ENCODE data around the gene LRP2BP. TPM values are rescaled to one million over a fixed set of nuclear protein-coding genes. Genes with fewer than 3 reads are reported as not detected.

LRP2BP gene
- total and polyA plus RNA-seq, 2 experiments from 2014 or later = 0.23 to 0.89 TPM

DNA sequence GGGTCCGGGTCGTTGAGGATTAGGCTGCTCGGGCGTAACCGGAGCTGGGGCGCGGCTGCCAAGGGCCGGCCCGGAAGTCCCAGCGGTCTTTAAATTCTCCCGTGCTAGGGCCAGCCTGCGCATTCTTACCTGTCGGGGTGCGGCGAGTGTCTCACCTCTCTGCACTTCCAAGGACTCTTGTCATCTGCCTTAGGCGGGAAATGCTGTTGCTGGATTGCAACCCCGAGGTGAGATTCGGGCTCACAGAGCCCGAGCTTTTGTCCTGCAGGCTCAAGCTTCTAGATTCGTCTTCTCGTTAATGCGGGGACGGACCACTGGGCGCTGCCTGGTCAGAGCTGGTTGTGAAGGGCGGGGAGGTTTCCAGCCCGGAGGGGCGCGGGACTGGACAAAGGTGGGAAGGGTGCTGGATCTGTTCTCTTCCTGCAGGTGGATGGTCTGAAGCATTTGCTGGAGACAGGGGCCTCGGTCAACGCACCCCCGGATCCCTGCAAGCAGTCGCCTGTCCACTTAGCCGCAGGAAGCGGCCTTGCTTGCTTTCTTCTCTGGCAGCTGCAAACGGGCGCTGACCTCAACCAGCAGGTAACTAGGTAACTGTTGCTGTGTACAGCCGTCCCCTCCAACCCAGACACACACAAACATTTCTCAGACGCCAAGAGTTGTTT is 1.1 kb upstream of the LRP2BP start, which contains the start of gene ANKRD37:
TSS of gene ANKRD37 (plus strand) at position 118 of the 662 bp plus-strand sequence. CDS start at position 201, 83 bp downstream.
- TF ChIP-seq, protein P1, sequence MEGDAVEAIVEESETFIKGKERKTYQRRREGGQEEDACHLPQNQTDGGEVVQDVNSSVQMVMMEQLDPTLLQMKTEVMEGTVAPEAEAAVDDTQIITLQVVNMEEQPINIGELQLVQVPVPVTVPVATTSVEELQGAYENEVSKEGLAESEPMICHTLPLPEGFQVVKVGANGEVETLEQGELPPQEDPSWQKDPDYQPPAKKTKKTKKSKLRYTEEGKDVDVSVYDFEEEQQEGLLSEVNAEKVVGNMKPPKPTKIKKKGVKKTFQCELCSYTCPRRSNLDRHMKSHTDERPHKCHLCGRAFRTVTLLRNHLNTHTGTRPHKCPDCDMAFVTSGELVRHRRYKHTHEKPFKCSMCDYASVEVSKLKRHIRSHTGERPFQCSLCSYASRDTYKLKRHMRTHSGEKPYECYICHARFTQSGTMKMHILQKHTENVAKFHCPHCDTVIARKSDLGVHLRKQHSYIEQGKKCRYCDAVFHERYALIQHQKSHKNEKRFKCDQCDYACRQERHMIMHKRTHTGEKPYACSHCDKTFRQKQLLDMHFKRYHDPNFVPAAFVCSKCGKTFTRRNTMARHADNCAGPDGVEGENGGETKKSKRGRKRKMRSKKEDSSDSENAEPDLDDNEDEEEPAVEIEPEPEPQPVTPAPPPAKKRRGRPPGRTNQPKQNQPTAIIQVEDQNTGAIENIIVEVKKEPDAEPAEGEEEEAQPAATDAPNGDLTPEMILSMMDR (IDR thresholded peaks at IDR 0.05; ENCODE audit: poor library complexity) = no peak
- TF ChIP-seq EZH2 (IDR thresholded peaks at IDR 0.05; ENCODE audit: borderline replicate concordance) (no peak), EZH2phosphoT487 (IDR thresholded peaks at IDR 0.05; ENCODE audit: low read depth, severe bottlenecking, unreplicated experiment) (no peak)
- peak within 1 kb of the TSS; percentile 75 for H2AFZ ChIP-seq

DNA sequence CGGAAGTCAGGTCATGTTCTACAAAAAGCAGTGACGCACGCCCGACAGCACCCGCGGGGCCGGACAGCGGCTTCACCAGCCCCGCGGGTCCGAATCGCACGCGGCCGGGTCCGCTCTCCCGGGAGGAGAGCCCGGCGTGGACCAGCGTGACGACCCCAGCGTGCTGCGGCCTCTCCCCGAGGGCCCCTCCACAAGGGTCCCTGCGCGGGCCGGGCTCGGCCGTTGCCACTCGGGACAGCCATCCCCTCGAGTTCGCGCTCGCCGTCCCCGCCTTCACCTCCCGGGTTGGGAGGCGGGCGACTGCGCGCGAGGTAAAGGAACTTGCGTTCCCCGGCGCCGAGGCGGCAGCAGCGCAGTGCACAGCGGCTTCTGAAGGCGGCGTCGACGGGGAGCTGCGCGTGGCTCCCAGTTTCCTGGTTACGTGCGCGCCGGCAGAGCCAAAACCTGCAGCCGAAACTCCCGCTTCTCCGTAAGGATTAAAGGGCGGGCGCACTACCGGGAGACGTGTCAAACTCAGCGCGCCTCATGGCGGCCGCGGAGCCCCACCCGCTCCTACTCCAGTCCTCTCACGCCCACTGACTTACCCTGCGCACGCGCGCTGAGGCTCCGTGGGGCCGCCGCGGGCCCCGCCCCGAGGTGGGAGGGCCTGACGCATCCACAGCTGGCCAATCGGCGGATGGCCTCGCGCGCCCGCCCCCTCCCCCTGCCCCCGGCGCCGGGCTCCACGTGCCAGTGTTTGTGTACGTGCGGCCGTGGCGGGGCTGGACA is 416 bp upstream of the LRP2BP start:
- peak overlapping the region; percentile 75 for H2AFZ ChIP-seq
- H3K4me1 ChIP-seq (ENCODE audit: insufficient read depth) = no peaks in the 10 kb centered on the region

More for the DNA sequence above, 1.1 kb upstream of the LRP2BP start, which contains the start of gene ANKRD37:
- H3K9me3 ChIP-seq (ENCODE audit: low read depth) = no peaks in the 10 kb centered on the region
- DNase-seq (ENCODE audit: low spot score) = peak; percentile 68
- H3K27me3 ChIP-seq = no peaks in the 10 kb centered on the region
- no peaks in the 10 kb centered on the region for H3K9me2 ChIP-seq (replicated peaks; ENCODE audit: insufficient read depth)
- 2% methylated on average over 38 of the region's 38 CpGs for WGBS (ENCODE audit: low lambda C conversion rate, missing lambda C conversion rate)
- H3K36me3 ChIP-seq (replicated peaks; ENCODE audit: insufficient read depth, low read depth) = no peaks in the 10 kb centered on the region
- no peaks in the 10 kb centered on the region for H3K79me2 ChIP-seq
- H4K20me1 ChIP-seq (ENCODE audit: insufficient read depth, poor library complexity, severe bottlenecking) = no peaks in the 10 kb centered on the region
- H3K27ac ChIP-seq = peak within 1 kb of the TSS; percentile 91
- peak within 1 kb of the TSS; percentile 88 for H3K4me2 ChIP-seq
- H3K4me1 ChIP-seq (ENCODE audit: insufficient read depth) = no peaks in the 10 kb centered on the region
- H3K4me3 ChIP-seq = peak within 1 kb of the TSS; percentile 45

DNA sequence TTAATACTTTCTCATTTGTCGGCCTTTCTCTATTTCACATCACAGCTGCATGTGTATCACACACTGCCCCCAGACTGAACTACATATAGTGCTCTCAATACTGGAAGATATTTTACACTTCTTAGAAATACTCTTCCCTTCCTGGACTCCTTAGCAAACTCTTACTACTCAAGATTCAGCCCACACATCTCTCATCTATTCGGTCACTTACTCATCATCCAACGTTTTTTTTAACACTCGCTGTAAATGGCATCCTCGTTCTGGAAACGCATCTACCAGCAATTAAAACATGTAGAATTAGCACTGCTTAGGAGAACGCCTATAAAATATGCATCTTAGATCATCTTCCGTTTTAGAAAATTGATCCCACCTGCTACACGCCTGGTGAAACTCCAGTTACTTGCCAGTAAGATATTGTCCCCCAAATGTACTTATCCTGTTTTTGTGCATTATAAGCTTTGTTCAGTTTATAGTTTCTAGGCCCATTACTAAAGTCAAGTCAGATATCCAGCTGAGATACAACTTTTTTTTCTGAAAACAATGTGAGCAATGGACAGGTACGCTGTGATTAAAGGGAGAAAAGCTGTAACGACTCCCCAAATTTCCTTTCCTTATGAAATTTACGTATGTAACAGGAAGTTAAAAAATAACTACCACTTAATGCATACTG is 1.0 kb downstream of the LRP2BP start:
- no peak overlapping the region for H3K4me3 ChIP-seq
- no peaks in the 10 kb centered on the region for H3K36me3 ChIP-seq (replicated peaks; ENCODE audit: insufficient read depth, low read depth)
- no peaks in the 10 kb centered on the region for H3K79me2 ChIP-seq
- H3K27me3 ChIP-seq = no peaks in the 10 kb centered on the region
- WGBS (ENCODE audit: low lambda C conversion rate, missing lambda C conversion rate) = 87% methylated on average over 12 of the region's 12 CpGs
- TF ChIP-seq EZH2 (IDR thresholded peaks at IDR 0.05; ENCODE audit: borderline replicate concordance) (no peak), EZH2phosphoT487 (IDR thresholded peaks at IDR 0.05; ENCODE audit: low read depth, severe bottlenecking, unreplicated experiment) (no peak)
- TF ChIP-seq, protein P1 (IDR thresholded peaks at IDR 0.05; ENCODE audit: poor library complexity) = no peak
- no peaks in the 10 kb centered on the region for H3K4me1 ChIP-seq (ENCODE audit: insufficient read depth)
- H3K27ac ChIP-seq = no peak overlapping the region
- no peak for DNase-seq (ENCODE audit: low spot score)
- H3K4me2 ChIP-seq = peak overlapping the region; percentile 88
- H3K9me2 ChIP-seq (replicated peaks; ENCODE audit: insufficient read depth) = no peaks in the 10 kb centered on the region
- H3K9me3 ChIP-seq (ENCODE audit: low read depth) = no peaks in the 10 kb centered on the region
- no peak overlapping the region for H2AFZ ChIP-seq
- no peaks in the 10 kb centered on the region for H4K20me1 ChIP-seq (ENCODE audit: insufficient read depth, poor library complexity, severe bottlenecking)

More for the DNA sequence above, 416 bp upstream of the LRP2BP start:
- no peaks in the 10 kb centered on the region for H3K9me2 ChIP-seq (replicated peaks; ENCODE audit: insufficient read depth)
- H4K20me1 ChIP-seq (ENCODE audit: insufficient read depth, poor library complexity, severe bottlenecking) = no peaks in the 10 kb centered on the region
- TF ChIP-seq, protein P1 (IDR thresholded peaks at IDR 0.05; ENCODE audit: poor library complexity) = no peak
- TF ChIP-seq EZH2 (IDR thresholded peaks at IDR 0.05; ENCODE audit: borderline replicate concordance) = no peak
- TF ChIP-seq EZH2phosphoT487 (IDR thresholded peaks at IDR 0.05; ENCODE audit: low read depth, severe bottlenecking, unreplicated experiment) = no peak
- peak overlapping the region; percentile 88 for H3K4me2 ChIP-seq
- no peaks in the 10 kb centered on the region for H3K79me2 ChIP-seq
- peak; percentile 98 for DNase-seq (ENCODE audit: low spot score)
- no peaks in the 10 kb centered on the region for H3K9me3 ChIP-seq (ENCODE audit: low read depth)
- no peaks in the 10 kb centered on the region for H3K27me3 ChIP-seq
- peak overlapping the region; percentile 91 for H3K27ac ChIP-seq
- H3K36me3 ChIP-seq (replicated peaks; ENCODE audit: insufficient read depth, low read depth) = no peaks in the 10 kb centered on the region
- 1% methylated on average over 56 of the region's 98 CpGs for WGBS (ENCODE audit: low lambda C conversion rate, missing lambda C conversion rate)
- H3K4me3 ChIP-seq = peak overlapping the region; percentile 45
